Gastrocnemius medialis (tissue), 4 donors: ENCODE measurements around the gene B3GAT1.

Source experiments
- POLR2A ChIP-seq, 2 donors: fragments of 450-650 bp; IDR thresholded peaks; one replicate each; pipeline ENCODE4 v1.6.1; 2017; ENCODE audit warnings: antibody characterized with exemption in 2 of 2, mild to moderate bottlenecking in 2 of 2, moderate library complexity in 2 of 2
- TF ChIP-seq, protein P1 (sequence below), 5 experiments: fragments of 450-650 bp in 3 of 5; fragments of 200-600 bp in 2 of 5; sonication (generic) in 2 of 5; IDR thresholded peaks in 4 of 5; conservative IDR thresholded peaks in 1 of 5; 1 replicate in 4 of 5; 2 replicates in 1 of 5; pipeline ENCODE4 v1.5.1; 2016 to 2019; ENCODE audit warnings: antibody characterized with exemption in 5 of 5, mild to moderate bottlenecking in 3 of 5, moderate library complexity in 3 of 5

DNA sequence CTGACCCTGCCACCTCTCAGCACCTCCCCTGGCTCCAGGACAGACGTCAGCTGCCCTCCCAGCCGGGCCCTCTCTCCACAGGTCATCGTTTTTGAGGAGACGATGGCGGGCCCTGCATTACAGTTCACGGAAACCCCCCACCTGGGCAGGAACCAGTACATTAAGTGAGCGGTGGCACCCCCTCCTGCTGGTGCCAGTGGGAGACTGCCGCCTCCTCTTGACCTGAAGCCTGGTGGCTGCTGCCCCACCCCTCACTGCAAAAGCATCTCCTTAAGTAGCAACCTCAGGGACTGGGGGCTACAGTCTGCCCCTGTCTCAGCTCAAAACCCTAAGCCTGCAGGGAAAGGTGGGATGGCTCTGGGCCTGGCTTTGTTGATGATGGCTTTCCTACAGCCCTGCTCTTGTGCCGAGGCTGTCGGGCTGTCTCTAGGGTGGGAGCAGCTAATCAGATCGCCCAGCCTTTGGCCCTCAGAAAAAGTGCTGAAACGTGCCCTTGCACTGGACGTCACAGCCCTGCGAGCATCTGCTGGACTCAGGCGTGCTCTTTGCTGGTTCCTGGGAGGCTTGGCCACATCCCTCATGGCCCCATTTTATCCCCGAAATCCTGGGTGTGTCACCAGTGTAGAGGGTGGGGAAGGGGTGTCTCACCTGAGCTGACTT is 37.0 kb downstream of the B3GAT1 start:
- TF ChIP-seq, protein P1, sequence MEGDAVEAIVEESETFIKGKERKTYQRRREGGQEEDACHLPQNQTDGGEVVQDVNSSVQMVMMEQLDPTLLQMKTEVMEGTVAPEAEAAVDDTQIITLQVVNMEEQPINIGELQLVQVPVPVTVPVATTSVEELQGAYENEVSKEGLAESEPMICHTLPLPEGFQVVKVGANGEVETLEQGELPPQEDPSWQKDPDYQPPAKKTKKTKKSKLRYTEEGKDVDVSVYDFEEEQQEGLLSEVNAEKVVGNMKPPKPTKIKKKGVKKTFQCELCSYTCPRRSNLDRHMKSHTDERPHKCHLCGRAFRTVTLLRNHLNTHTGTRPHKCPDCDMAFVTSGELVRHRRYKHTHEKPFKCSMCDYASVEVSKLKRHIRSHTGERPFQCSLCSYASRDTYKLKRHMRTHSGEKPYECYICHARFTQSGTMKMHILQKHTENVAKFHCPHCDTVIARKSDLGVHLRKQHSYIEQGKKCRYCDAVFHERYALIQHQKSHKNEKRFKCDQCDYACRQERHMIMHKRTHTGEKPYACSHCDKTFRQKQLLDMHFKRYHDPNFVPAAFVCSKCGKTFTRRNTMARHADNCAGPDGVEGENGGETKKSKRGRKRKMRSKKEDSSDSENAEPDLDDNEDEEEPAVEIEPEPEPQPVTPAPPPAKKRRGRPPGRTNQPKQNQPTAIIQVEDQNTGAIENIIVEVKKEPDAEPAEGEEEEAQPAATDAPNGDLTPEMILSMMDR (IDR thresholded peaks at IDR 0.05 in 4 of 5, conservative IDR thresholded peaks at IDR 0.05 in 1 of 5) = no peak
- TF ChIP-seq POLR2A (IDR thresholded peaks at IDR 0.05) = no peak
